ENCODE data around the gene TP53I11. TPM values are rescaled to one million over a fixed set of nuclear protein-coding genes. Genes with fewer than 3 reads are reported as not detected.

The TP53I11 gene
- total RNA-seq, 1 experiment from 2014 or later = 46.9 TPM

DNA sequence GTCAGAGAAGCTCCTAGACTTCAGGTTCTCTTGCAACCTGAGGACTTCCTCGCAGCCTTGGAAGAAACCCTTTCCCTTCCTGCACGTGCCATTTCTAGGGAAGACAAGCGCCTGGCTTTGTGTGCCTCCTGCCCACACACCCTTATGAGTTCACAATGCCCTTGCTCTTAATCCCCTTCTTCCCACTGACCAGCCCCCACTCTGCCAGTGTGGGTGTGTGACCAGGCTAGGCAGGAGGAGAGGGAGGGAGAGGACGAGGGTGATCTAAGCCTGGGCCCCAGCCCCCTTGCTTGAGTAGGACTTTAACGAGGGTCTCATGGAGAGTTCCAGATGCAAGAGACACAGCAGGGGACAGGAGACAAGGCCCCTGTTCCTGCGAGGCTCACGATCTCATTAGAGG lies 30.2 kb downstream of the TP53I11 start:
- RAD21 ChIA-PET (ENCODE audit: low non-redundant PET in 1 of 2, low total read pairs in 2 of 2, uncharacterized antibody in 2 of 2, unreplicated experiment in 2 of 2) = no interaction called here
- Histone ChIP-seq H3K4me2 (ENCODE audit: low read length) (no peak overlapping the region), H3K27me3 (ENCODE audit: insufficient read depth, low read length) (no peaks in the 10 kb centered on the region), H3K27ac (ENCODE audit: low read depth, low read length) (no peak overlapping the region), H3K4me3 (replicated peaks in 1 of 2; ENCODE audit: low read depth in 1 of 2, low read length in 2 of 2) (no peak overlapping the region), H3K9me2 (ENCODE audit: insufficient read depth) (no peaks in the 10 kb centered on the region), H3K9me3 (ENCODE audit: control insufficient read depth in 1 of 2, insufficient read depth in 1 of 2, low read depth in 1 of 2, low read length in 2 of 2) (no peaks in the 10 kb centered on the region), H2AFZ (ENCODE audit: low read depth, low read length, poor library complexity, severe bottlenecking) (no peak overlapping the region), H3K9ac (ENCODE audit: low read length) (no peak overlapping the region), H3K79me2 (ENCODE audit: insufficient read depth, low read length) (no peaks in the 10 kb centered on the region), H3K4me1 (ENCODE audit: control insufficient read depth in 1 of 2, insufficient read depth in 2 of 2, low read length in 2 of 2) (no peaks in the 10 kb centered on the region), H3K36me3 (ENCODE audit: control insufficient read depth in 1 of 2, insufficient read depth in 2 of 2, low read length in 2 of 2) (no peaks in the 10 kb centered on the region), H4K20me1 (ENCODE audit: insufficient read depth) (no peaks in the 10 kb centered on the region)
- POLR2A ChIA-PET = no interaction called here
- intact Hi-C loops (cut with micrococcal nuclease) = no loop called here
- CTCF ChIA-PET = interaction anchor here (1.9 kb wide), 1 partner anchor 9 kb away, joined by 7 read pairs; no protein-coding TSS in a partner anchor
- no peak for DNase-seq (ENCODE audit: low read depth, low spot score)
- BruUV-seq (replicated peaks) = no TSS peak
- no peak for TF ChIP-seq CEBPB (IDR thresholded peaks at IDR 0.05; ENCODE audit: low read depth)
- no peak for TF ChIP-seq EZH2phosphoT487 (IDR thresholded peaks at IDR 0.05; ENCODE audit: borderline replicate concordance)
- TF ChIP-seq POLR2AphosphoS5 (IDR thresholded peaks at IDR 0.05; ENCODE audit: low read depth, low read length) = no peak
- TF ChIP-seq, protein P1, sequence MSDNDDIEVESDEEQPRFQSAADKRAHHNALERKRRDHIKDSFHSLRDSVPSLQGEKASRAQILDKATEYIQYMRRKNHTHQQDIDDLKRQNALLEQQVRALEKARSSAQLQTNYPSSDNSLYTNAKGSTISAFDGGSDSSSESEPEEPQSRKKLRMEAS (IDR thresholded peaks at IDR 0.05) = no peak
- no peak for TF ChIP-seq EGR1 (IDR thresholded peaks at IDR 0.05; ENCODE audit: low read depth)
- no peak for TF ChIP-seq YY1 (IDR thresholded peaks at IDR 0.05; ENCODE audit: extremely low read depth, insufficient replicate concordance, low read depth, low read length)
- ATAC-seq = no peak

DNA sequence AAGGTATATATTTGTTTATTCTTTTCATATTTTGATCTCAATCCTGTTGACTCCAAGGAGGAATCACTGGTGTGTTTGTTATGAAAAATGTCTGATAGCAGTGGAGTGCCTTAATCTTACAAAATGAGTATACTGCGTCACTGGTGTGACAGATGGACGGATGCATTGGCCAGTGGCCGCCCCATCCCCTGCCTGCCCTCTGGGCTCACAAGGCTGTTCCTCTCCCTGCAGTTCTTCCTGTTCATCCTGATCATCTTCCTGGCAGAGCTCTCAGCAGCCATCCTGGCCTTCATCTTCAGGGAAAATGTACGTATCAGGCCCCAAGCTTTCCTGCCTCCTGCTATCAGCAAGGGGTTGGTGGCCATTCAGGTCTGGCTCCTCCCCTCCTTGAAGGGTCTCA lies 32.9 kb downstream of the TP53I11 start:
- DNase-seq (ENCODE audit: low read depth, low spot score) (no peak), ATAC-seq (no peak)
- Histone ChIP-seq H3K27me3 (ENCODE audit: insufficient read depth, low read length) (no peaks in the 10 kb centered on the region), H3K9me2 (ENCODE audit: insufficient read depth) (no peaks in the 10 kb centered on the region), H3K4me3 (replicated peaks in 1 of 2; ENCODE audit: low read depth in 1 of 2, low read length in 2 of 2) (no peak overlapping the region), H3K4me1 (ENCODE audit: control insufficient read depth in 1 of 2, insufficient read depth in 2 of 2, low read length in 2 of 2) (no peaks in the 10 kb centered on the region), H3K9ac (ENCODE audit: low read length) (no peak overlapping the region), H4K20me1 (ENCODE audit: insufficient read depth) (no peaks in the 10 kb centered on the region), H2AFZ (ENCODE audit: low read depth, low read length, poor library complexity, severe bottlenecking) (no peak overlapping the region), H3K79me2 (ENCODE audit: insufficient read depth, low read length) (no peaks in the 10 kb centered on the region), H3K27ac (ENCODE audit: low read depth, low read length) (no peak overlapping the region), H3K9me3 (ENCODE audit: control insufficient read depth in 1 of 2, insufficient read depth in 1 of 2, low read depth in 1 of 2, low read length in 2 of 2) (no peaks in the 10 kb centered on the region), H3K4me2 (ENCODE audit: low read length) (no peak overlapping the region), H3K36me3 (ENCODE audit: control insufficient read depth in 1 of 2, insufficient read depth in 2 of 2, low read length in 2 of 2) (no peaks in the 10 kb centered on the region)
- BruUV-seq (replicated peaks) = no TSS peak
- no peak for TF ChIP-seq POLR2A (IDR thresholded peaks at IDR 0.05; ENCODE audit: borderline replicate concordance, extremely low read depth, insufficient read depth, insufficient read length)
- no peak for TF ChIP-seq JUND (IDR thresholded peaks at IDR 0.05)
- TF ChIP-seq EGR1 (IDR thresholded peaks at IDR 0.05; ENCODE audit: low read depth) = no peak
- no peak for TF ChIP-seq FOSL1 (IDR thresholded peaks at IDR 0.05; ENCODE audit: low read depth)
- TF ChIP-seq, protein P1 (IDR thresholded peaks at IDR 0.05) = no peak
- TF ChIP-seq ZFX (IDR thresholded peaks at IDR 0.05) = no peak
- no peak for TF ChIP-seq YY1 (IDR thresholded peaks at IDR 0.05; ENCODE audit: extremely low read depth, insufficient replicate concordance, low read depth, low read length)
- TF ChIP-seq POLR2AphosphoS5 (IDR thresholded peaks at IDR 0.05; ENCODE audit: low read depth, low read length) = no peak
- TF ChIP-seq, protein P2, sequence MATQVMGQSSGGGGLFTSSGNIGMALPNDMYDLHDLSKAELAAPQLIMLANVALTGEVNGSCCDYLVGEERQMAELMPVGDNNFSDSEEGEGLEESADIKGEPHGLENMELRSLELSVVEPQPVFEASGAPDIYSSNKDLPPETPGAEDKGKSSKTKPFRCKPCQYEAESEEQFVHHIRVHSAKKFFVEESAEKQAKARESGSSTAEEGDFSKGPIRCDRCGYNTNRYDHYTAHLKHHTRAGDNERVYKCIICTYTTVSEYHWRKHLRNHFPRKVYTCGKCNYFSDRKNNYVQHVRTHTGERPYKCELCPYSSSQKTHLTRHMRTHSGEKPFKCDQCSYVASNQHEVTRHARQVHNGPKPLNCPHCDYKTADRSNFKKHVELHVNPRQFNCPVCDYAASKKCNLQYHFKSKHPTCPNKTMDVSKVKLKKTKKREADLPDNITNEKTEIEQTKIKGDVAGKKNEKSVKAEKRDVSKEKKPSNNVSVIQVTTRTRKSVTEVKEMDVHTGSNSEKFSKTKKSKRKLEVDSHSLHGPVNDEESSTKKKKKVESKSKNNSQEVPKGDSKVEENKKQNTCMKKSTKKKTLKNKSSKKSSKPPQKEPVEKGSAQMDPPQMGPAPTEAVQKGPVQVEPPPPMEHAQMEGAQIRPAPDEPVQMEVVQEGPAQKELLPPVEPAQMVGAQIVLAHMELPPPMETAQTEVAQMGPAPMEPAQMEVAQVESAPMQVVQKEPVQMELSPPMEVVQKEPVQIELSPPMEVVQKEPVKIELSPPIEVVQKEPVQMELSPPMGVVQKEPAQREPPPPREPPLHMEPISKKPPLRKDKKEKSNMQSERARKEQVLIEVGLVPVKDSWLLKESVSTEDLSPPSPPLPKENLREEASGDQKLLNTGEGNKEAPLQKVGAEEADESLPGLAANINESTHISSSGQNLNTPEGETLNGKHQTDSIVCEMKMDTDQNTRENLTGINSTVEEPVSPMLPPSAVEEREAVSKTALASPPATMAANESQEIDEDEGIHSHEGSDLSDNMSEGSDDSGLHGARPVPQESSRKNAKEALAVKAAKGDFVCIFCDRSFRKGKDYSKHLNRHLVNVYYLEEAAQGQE (IDR thresholded peaks at IDR 0.05; ENCODE audit: low read depth) = no peak
- TF ChIP-seq EZH2 (IDR thresholded peaks at IDR 0.05) = no peak
- TF ChIP-seq, protein P3, sequence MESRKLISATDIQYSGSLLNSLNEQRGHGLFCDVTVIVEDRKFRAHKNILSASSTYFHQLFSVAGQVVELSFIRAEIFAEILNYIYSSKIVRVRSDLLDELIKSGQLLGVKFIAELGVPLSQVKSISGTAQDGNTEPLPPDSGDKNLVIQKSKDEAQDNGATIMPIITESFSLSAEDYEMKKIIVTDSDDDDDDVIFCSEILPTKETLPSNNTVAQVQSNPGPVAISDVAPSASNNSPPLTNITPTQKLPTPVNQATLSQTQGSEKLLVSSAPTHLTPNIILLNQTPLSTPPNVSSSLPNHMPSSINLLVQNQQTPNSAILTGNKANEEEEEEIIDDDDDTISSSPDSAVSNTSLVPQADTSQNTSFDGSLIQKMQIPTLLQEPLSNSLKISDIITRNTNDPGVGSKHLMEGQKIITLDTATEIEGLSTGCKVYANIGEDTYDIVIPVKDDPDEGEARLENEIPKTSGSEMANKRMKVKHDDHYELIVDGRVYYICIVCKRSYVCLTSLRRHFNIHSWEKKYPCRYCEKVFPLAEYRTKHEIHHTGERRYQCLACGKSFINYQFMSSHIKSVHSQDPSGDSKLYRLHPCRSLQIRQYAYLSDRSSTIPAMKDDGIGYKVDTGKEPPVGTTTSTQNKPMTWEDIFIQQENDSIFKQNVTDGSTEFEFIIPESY (IDR thresholded peaks at IDR 0.05; ENCODE audit: extremely low read depth, insufficient replicate concordance, low read length) = no peak
- TF ChIP-seq SRF (IDR thresholded peaks at IDR 0.05; ENCODE audit: low read depth) = no peak
- intact Hi-C loops (cut with micrococcal nuclease) = no loop called here
- RAD21 ChIA-PET (ENCODE audit: low non-redundant PET in 1 of 2, low total read pairs in 2 of 2, uncharacterized antibody in 2 of 2, unreplicated experiment in 2 of 2) = no interaction called here
- POLR2A ChIA-PET = no interaction called here
- CTCF ChIA-PET = interaction anchor here (0.9 kb wide), 1 partner anchor 9 kb away, joined by 3 read pairs; no protein-coding TSS in a partner anchor

Data from HCT116 (cell line).